Stimulated activated CD8-positive, alpha-beta memory T cell treated with anti-CD3 and anti-CD28 coated beads, Interleukin-4, amount 100 ng/mL, for 4 hours (primary cell): Measurements from ENCODE around the gene PVR.
"Not testable (repeated sequence)": the region's sequence is repeated elsewhere in the genome, so short reads cannot be mapped to it uniquely, and the experiment has no call there.

Experiments
- DNase-seq, 2 donors: peaks; one replicate each; pipeline ENCODE4 v3.0.0-alpha.2; 2020; ENCODE audit warnings: low read depth in 2 of 2, low spot score in 1 of 2

Gene PVR

GRCh38 chr19:44698492-44699201, 54.9 kb downstream of the PVR start, which contains the start of gene CEACAM16:
Gene CEACAM16 (plus strand): TSS chr19:44699151. CDS start chr19:44701457, 2,306 bp downstream.
- DNase-seq: no peak

GRCh38 chr19:44700547-44700946, 56.8 kb downstream of the PVR start:
- no peak for DNase-seq

GRCh38 chr19:44701228-44701627, 57.5 kb downstream of the PVR start:
- no peak for DNase-seq

- no peak for DNase-seq
Measured at GRCh38 chr19:44702551-44703176, 59.0 kb downstream of the PVR start.

- no peak for DNase-seq
Measured at GRCh38 chr19:44703336-44704078, 59.8 kb downstream of the PVR start.

GRCh38 chr19:44704982-44705381, 61.3 kb downstream of the PVR start:
- DNase-seq: no peak

- no peak for DNase-seq
Measured at GRCh38 chr19:44705502-44706010, 61.8 kb downstream of the PVR start.

GRCh38 chr19:44706506-44707236, 63.0 kb downstream of the PVR start:
- no peak for DNase-seq

- no peak for DNase-seq
Measured at GRCh38 chr19:44707794-44708193, 64.1 kb downstream of the PVR start.

- no peak for DNase-seq
Measured at GRCh38 chr19:44708940-44709339, 65.2 kb downstream of the PVR start.

GRCh38 chr19:44709434-44710266, 65.9 kb downstream of the PVR start:
- not testable (repeated sequence) for DNase-seq

GRCh38 chr19:44710483-44710882, 66.8 kb downstream of the PVR start:
- no peak for DNase-seq

GRCh38 chr19:44712864-44713515, 69.3 kb downstream of the PVR start:
- DNase-seq: no peak
